Measurements from ENCODE around the gene ALPL. TPM values are rescaled to one million over a fixed set of nuclear protein-coding genes. Genes with fewer than 3 reads are reported as not detected.

ALPL gene
- polyA plus RNA-seq, 2 of the 4 experiments (the other 2 are of a cell fraction), result 0.06 to 0.31 TPM

GRCh38 chr1:21613072-21613867 is 104.0 kb downstream of the ALPL start:
- ChIA-PET POLR2A (no interaction called here), CTCF (interaction anchor here (1.3 kb wide), 1 partner anchor 18 kb away, joined by 4 read pairs; no protein-coding TSS in a partner anchor)

GRCh38 chr1:21614419-21615115 is 105.3 kb downstream of the ALPL start:
- no peak for DNase-seq (ENCODE audit: low read depth in 1 of 2, low spot score in 1 of 2)
- ChIA-PET POLR2A (no interaction called here), CTCF (interaction anchor here (1.3 to 1.5 kb wide), 2 partner anchors 19 to 44 kb away, joined by 3 to 4 read pairs; no protein-coding TSS in a partner anchor)
- Histone ChIP-seq H3K9me3 (no peaks in the 10 kb centered on the region), H3K27ac (no peak overlapping the region), H3K4me1 (no peaks in the 10 kb centered on the region), H3K4me3 (no peak overlapping the region), H3K4me2 (no peak overlapping the region)
- TF ChIP-seq MAX (IDR thresholded peaks at IDR 0.05) (no peak), KDM5A (IDR thresholded peaks at IDR 0.05) (no peak), CHD4 (IDR thresholded peaks at IDR 0.05; ENCODE audit: borderline replicate concordance) (no peak), RFX5 (IDR thresholded peaks at IDR 0.05) (no peak), TFCP2L1 (CRISPR knock-in tag; IDR thresholded peaks at IDR 0.05) (no peak), HOXB13 (CRISPR knock-in tag; IDR thresholded peaks at IDR 0.05; ENCODE audit: low read depth) (no peak), NPAS2 (CRISPR knock-in tag; IDR thresholded peaks at IDR 0.05; ENCODE audit: borderline replicate concordance) (no peak), CHD2 (IDR thresholded peaks at IDR 0.05; ENCODE audit: low read length, partially characterized antibody) (no peak), PHF8 (IDR thresholded peaks at IDR 0.05; ENCODE audit: borderline replicate concordance, low read depth) (no peak), E2F6 (IDR thresholded peaks at IDR 0.05; ENCODE audit: borderline replicate concordance, low read depth) (no peak), RNF2 (IDR thresholded peaks at IDR 0.05; ENCODE audit: borderline replicate concordance, low read depth) (no peak), HOXB5 (CRISPR knock-in tag; IDR thresholded peaks at IDR 0.05) (no peak), NFE2L2 (conservative IDR thresholded peaks at IDR 0.05; ENCODE audit: low read length) (no peak), CBX8 (IDR thresholded peaks at IDR 0.05) (no peak), JUN (IDR thresholded peaks at IDR 0.05) (no peak), RAD21 (conservative IDR thresholded peaks at IDR 0.05 in 1 of 2, IDR thresholded peaks at IDR 0.05 in 1 of 2) (no peak), ZFP36 (IDR thresholded peaks at IDR 0.05; ENCODE audit: borderline replicate concordance, partially characterized antibody) (no peak), HEYL (CRISPR knock-in tag; IDR thresholded peaks at IDR 0.05) (no peak)
- no peak for ATAC-seq
- no peak for FAIRE-seq
- 97% methylated on average over 3 of the region's 11 CpGs for WGBS (ENCODE audit: missing lambda C conversion rate)

More at GRCh38 chr1:21613072-21613867, 104.0 kb downstream of the ALPL start:
- H3K9me3 ChIP-seq, result no peaks in the 10 kb centered on the region
- H3K4me3 ChIP-seq, result no peak overlapping the region
- no peak for ATAC-seq
- H3K4me2 ChIP-seq, result no peak overlapping the region
- WGBS (ENCODE audit: missing lambda C conversion rate), result 89% methylated on average over 19 of the region's 19 CpGs
- TF ChIP-seq CHD2 (IDR thresholded peaks at IDR 0.05; ENCODE audit: low read length, partially characterized antibody) (no peak), POLR2A (IDR thresholded peaks at IDR 0.05; ENCODE audit: low read length) (no peak), HMGXB4 (CRISPR knock-in tag; IDR thresholded peaks at IDR 0.05; ENCODE audit: borderline replicate concordance) (no peak), ESRRA (IDR thresholded peaks at IDR 0.05; ENCODE audit: borderline replicate concordance, low read length) (no peak), FOSL2 (IDR thresholded peaks at IDR 0.05) (no peak), FOSL2 (CRISPR knock-in tag; IDR thresholded peaks at IDR 0.05) (no peak), EHMT2 (IDR thresholded peaks at IDR 0.05; ENCODE audit: low read depth) (no peak), NFE2L2 (conservative IDR thresholded peaks at IDR 0.05; ENCODE audit: low read length) (no peak), CHD4 (IDR thresholded peaks at IDR 0.05; ENCODE audit: borderline replicate concordance) (no peak), ZC3H11A (IDR thresholded peaks at IDR 0.05) (no peak), CBX8 (IDR thresholded peaks at IDR 0.05) (no peak)
- no peak overlapping the region for H3K27ac ChIP-seq
- H3K4me1 ChIP-seq, result 0 out of 3 replicates have a peak, but pooled peaks cover under 1% of the 10 kb centered on the region
- FAIRE-seq, result no peak
- DNase-seq (ENCODE audit: low read depth in 1 of 2, low spot score in 1 of 2), result no peak

All from A549 (cell line).